Measurements from ENCODE around the gene MPRIP.

The MPRIP gene

GRCh38 chr17:17053446-17054379 lies 11.5 kb downstream of the MPRIP start:
- DNase-seq = no peak

GRCh38 chr17:17054636-17055035 lies 12.4 kb downstream of the MPRIP start:
- no peak for DNase-seq

DNA sequence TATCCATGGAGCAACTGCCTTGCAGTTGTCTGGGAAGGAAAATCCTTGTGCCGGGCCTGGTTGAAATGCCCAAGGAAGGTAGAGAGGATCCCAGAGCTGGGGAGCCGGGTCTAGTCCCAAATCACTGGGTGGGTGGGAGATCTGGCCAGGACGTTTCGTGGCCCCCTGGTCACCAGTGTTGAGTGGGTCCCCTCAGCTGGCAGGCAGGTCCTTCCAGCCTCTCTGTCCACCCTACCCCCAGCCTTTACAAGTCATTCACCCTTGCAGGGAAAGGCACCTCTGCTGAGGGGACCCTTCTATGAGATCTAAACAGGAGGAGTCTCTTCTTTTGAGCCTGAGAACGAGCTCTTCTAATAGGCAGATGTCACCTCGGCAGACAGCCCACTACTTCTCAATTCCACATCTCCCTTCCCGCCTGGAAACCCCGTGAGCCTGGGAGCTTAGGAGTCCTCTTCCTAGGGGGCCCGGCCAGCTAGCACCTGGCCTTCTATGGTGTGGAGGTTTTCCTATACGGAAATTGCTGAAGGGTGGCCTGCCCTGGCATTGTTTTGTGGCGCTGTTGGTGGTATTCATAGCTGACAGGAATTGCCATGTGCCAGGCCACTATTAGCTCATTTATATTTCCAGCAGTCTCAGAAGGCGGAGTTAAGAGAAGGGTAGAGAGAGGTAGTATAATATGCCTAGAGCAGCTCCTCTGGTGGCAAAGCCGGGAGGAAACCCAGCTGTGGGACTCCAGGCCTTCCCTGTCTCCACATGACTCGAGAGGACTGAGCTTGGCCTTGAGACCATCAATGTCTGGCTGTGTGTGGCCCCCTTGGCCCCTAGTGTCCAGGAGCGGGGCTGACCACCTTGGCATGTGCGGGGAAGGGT lies 13.3 kb downstream of the MPRIP start:
- no peak for DNase-seq

DNA sequence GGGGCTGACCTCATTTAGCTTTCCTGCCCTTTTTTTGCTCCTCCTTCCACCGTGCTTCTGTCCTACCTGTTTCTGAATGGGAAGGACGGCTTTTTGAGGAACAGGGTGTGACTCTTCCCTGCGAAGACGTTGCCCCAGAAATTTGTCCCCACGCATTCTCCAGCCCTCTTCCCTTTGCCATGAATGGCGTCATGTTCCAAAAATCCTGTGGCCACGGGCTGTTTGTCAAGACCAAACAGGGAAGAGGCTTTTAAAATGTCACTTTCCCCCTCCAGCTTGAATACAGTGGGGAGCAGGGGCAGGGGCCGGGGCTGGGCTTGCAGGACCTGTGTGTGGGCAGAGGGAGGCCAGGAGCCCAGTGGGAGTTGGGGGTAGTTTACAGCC lies 13.9 kb downstream of the MPRIP start:
- DNase-seq = no peak

DNA sequence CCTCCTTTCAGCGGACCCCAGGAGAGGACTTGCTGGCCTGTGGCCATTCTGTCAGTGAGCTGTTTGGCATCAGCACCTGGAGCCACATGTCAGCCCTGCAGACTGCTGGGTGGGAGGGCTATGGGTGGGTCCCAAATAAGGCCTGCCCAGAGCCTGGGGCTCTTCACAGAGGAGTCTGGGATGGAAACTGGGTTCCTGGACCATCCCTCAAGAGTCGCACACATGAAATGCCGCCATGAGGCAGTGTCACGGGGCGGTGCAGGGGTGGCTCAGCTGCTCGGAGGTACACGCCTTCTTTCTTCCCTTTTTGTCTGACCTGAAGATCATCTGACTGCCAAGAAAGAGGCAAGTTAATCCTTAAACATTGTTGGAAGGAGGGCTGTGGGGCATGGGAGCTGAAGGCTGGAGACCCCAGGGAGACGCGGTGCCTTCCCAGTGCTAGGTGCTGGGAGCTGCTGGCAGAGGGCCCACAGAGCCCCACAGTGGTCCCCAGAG lies 14.8 kb downstream of the MPRIP start:
- DNase-seq = no peak

GRCh38 chr17:17058304-17058703 lies 16.0 kb downstream of the MPRIP start:
- no peak for DNase-seq

- DNase-seq = no peak
Measured at GRCh38 chr17:17059301-17059890, 17.1 kb downstream of the MPRIP start.

GRCh38 chr17:17060001-17060922 lies 18.0 kb downstream of the MPRIP start:
- DNase-seq = no peak

DNA sequence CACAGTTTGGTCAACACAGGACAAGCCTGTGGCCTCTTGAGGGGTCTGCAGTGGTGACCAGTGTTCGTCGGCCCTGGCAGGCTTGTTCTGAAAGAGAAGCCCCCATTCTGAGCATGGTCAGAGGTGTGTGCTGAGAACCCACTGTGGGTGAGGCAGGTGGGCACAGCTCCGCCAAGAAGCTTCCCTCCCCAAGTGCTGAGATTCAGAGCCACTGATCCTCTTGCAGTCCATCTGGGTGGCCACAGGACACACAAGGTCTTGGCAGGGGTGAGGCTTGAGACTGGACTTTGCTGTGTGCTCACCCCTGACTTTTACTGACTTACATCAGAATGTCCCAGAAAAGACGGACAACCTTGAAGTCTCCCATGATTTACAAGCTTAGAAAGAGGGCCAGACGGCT lies 18.7 kb downstream of the MPRIP start:
- no peak for DNase-seq

DNA sequence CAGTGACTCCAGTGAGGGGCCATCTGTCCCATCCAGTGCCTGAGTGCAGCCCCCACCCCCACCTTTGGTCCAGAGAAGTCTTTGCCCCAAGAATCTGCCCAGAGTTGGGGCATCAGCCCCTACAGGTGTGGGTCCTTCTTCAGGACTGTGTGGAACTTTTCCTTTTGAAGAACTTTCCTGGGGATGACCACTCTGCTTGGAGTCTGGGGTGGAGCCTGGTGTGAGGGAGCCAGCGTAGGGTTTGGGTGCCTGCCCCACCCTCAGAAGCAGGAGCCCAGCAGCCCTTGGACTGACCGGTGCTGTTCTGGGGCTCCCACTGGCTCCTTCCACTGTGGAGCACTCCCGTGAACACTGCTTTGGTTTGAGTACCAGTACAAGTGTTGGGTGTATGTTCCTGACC lies 19.3 kb downstream of the MPRIP start:
- DNase-seq = no peak

GRCh38 chr17:17062356-17062755 lies 20.1 kb downstream of the MPRIP start:
- DNase-seq = no peak

DNA sequence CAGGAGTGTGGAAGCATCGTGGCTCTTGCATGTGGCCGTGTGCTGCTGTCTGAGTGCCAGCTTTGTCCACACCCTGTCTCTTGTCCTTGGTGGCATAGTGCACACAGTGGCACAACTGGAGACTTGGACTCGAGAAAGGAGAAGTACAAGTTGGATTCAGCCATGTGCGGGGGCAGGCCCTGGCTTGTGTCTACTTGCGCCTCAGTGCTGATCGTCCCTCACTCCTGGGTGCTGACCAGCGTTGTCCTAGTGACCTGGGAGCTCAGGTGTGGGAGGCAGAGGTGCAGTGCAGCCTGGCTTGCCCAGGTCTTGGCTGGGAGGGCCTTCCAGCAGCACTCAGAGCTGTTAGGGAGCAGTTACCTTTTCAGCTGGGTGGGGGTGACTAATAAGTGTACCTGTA lies 20.6 kb downstream of the MPRIP start:
- no peak for DNase-seq

GRCh38 chr17:17063546-17064122 lies 21.4 kb downstream of the MPRIP start:
- no peak for DNase-seq

GRCh38 chr17:17064322-17064721 lies 22.1 kb downstream of the MPRIP start:
- DNase-seq = no peak

GRCh38 chr17:17066021-17066420 lies 23.8 kb downstream of the MPRIP start:
- no peak for DNase-seq

DNA sequence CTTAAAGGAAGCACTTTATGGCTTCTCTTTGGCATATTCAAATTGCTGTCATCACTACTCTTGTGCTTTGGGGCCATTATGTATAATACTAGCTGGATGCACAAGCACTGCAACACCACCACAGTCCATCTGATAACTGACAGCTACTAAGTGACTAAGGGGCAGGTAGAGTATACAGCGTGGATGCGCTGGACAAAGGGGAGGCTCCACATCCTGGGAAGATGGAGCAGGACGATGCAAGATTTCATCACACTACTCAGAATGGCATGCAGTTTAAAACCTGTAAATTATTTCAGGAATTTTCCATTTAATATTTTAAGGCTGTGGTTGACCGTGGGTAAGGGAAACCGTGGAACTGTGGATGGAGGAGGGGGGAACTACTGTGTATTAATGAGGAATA lies 25.0 kb downstream of the MPRIP start:
- no peak for DNase-seq

- no peak for DNase-seq
Measured at GRCh38 chr17:17069849-17070248, 27.6 kb downstream of the MPRIP start.

DNA sequence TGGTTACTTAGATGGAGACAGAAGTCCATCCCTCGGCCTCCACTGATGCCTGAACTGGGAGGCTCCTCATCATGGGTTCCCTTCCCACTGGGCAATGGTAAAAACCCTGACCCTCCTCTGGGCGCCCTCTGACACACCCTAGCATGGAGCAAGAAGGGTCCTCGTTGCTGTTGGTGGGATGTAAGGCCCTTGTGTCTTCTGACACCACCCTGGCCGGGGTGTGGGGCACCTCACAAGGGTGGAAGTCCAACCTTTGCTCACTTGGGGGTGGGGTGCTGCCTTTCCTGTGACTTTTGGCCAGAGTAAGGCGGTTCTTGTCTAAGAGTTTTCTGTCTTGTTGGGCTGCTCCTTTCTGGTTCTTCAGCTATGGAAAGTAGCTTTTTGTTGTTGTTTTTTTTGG lies 28.7 kb downstream of the MPRIP start:
- DNase-seq = no peak

DNA sequence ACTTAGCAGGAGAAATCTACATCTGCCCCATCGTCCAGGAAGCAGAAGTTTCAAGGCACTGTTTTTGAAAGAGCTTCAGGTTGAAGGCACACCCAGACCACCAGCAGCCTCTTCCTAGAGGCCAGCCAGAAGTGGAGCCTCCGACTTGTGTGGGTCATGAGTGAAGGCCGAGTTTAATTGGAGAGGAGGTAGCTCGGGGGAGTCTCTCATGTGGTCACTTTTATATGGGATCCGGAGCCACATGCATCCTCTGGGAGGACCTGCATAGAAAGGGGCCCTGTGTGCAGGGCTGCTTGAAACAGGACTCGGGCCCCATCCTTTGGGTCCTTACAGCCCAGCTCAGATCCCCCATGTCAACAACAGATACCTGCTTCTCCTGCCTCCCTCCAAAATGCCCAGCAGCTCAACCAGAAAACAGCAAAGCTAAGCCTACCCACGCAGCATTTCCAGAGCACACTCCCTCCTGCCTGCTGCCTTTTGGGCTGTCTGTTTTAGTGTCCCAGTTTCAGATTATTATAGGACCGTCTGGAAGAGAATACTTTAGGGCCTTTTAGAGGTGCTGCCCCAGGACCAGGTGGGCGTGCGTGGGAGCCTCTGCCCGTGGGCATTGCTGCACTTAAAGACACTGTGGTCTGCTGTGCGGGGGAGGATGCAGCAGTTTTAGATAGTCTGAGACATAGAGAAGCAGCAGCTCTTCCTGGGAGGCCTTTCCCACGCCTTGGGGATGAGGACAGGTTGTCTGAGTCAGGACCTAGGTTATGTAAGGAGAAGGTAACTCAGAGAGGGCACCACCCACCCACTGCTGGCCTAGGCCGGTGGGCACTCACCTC lies 29.5 kb downstream of the MPRIP start:
- no peak for DNase-seq

DNA sequence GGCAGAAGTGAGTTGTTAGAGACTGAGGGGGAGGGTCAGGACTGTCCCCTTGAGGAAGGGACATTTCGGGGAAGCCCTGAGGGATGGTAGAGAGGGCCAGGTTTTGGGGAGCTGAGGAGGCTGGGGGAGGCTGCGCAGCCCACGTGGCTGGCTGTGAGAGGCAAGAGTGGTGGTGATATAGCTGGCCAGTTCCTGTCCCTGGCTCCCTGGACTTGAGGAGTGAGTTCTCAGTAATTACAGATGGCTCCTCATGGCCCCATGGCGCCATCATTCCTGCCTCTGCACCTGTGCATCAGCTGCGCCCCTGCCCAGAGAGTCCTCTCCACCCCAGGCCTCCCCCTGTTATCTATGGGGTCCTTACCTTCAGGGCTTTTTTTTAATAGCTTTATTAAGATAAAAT lies 30.3 kb downstream of the MPRIP start:
- DNase-seq = no peak

DNA sequence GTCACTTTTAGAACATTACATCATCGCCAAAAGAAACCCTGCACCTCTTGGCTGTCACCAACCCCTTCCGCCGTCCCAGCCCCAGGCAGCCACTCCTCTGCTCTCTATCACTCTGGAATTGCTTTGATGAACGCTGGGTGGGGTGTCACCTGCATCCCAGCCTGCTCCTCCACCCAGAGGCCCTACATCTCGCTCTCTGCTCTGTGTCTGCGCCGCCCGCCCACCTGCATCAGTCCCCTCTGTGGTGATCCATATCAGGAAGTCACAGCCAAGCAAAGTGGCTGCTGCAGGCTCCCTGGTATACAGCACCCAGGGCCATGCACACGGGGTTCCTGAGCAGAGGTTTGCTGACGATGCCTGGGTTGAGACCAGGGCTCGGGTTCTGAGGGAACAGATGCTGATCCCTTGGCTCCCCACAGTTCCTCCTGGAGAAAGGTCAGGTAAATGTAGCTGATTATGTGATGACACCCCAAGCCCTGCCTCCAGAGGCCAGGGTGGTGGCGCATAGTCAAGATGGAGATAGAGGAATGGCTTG lies 30.8 kb downstream of the MPRIP start:
- DNase-seq = no peak
